ENCODE measurements around the gene NALCN.

NALCN gene

GRCh38 chr13:101346161-101346560, 70.1 kb downstream of the NALCN start:
- H3K4me3 ChIP-seq (ENCODE audit: low read depth, low read length) = no peak overlapping the region
- TF ChIP-seq, protein P1, sequence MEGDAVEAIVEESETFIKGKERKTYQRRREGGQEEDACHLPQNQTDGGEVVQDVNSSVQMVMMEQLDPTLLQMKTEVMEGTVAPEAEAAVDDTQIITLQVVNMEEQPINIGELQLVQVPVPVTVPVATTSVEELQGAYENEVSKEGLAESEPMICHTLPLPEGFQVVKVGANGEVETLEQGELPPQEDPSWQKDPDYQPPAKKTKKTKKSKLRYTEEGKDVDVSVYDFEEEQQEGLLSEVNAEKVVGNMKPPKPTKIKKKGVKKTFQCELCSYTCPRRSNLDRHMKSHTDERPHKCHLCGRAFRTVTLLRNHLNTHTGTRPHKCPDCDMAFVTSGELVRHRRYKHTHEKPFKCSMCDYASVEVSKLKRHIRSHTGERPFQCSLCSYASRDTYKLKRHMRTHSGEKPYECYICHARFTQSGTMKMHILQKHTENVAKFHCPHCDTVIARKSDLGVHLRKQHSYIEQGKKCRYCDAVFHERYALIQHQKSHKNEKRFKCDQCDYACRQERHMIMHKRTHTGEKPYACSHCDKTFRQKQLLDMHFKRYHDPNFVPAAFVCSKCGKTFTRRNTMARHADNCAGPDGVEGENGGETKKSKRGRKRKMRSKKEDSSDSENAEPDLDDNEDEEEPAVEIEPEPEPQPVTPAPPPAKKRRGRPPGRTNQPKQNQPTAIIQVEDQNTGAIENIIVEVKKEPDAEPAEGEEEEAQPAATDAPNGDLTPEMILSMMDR (IDR thresholded peaks at IDR 0.05; ENCODE audit: borderline replicate concordance, insufficient read depth, low read depth, low read length) = no peak

DNA sequence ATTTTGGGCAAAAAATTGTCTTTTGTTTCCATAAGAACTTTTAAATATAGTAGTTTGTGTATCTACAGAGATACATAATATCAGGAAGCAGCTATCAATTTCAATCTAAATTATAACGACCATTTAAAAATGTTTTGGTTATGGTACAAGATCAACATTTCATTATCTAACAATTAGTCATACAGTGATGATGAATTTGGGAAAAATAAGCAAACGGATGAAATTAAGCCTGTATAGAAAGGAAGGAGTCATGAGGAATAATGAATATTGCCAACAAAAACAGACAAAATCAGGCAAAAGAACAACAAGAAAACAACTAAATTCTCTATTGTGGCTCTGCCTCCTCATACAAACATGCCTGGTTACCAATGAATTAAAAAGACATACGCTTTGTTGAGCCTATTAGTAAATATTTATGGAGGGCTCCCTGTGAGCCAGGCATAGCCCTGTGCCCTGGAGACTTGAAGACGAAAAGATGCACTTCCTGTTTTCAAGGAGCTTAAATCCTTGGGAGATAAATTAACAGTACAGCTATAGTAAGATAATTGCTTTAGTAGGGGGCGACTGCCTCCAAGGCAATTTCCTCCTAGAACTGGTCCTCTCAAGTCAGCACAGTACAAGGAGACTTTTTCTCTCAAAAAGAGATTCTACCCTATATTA, 73.0 kb downstream of the NALCN start:
- TF ChIP-seq, protein P1 (IDR thresholded peaks at IDR 0.05; ENCODE audit: borderline replicate concordance, insufficient read depth, low read depth, low read length) = no peak
- H3K4me3 ChIP-seq (ENCODE audit: low read depth, low read length) = no peak overlapping the region

DNA sequence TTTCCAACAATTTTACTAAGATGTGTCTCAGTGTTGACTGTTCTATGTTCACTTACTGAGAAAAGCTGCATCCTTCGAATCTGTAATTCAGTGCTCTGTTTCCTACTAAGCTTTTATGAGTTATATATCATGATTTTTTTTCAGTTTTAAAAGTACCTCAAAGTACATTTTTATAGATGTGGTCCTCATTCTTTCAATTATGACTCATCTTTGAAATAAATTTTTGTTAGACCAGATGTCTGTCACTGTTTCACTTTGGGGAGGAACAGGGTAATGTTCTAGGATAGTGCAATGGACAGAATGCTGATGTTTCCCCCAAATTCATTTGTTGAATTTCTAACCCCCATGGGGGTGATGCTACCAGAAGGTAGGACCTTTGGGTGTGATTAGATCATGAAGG, 74.8 kb downstream of the NALCN start:
- no peak overlapping the region for H3K4me3 ChIP-seq (ENCODE audit: low read depth, low read length)
- TF ChIP-seq, protein P1 (IDR thresholded peaks at IDR 0.05; ENCODE audit: borderline replicate concordance, insufficient read depth, low read depth, low read length) = no peak

- H3K4me3 ChIP-seq (ENCODE audit: low read depth, low read length) = no peak overlapping the region
- TF ChIP-seq, protein P1 (IDR thresholded peaks at IDR 0.05; ENCODE audit: borderline replicate concordance, insufficient read depth, low read depth, low read length) = no peak
These were observed 77.1 kb downstream of the NALCN start for GRCh38 chr13:101339202-101339601.

GRCh38 chr13:101332583-101332982, 83.7 kb downstream of the NALCN start:
- no peak overlapping the region for H3K4me3 ChIP-seq (ENCODE audit: low read depth, low read length)
- TF ChIP-seq, protein P1 (IDR thresholded peaks at IDR 0.05; ENCODE audit: borderline replicate concordance, insufficient read depth, low read depth, low read length) = no peak

- TF ChIP-seq, protein P1 (IDR thresholded peaks at IDR 0.05; ENCODE audit: borderline replicate concordance, insufficient read depth, low read depth, low read length) = no peak
- no peak overlapping the region for H3K4me3 ChIP-seq (ENCODE audit: low read depth, low read length)
These were observed 84.6 kb downstream of the NALCN start for GRCh38 chr13:101331731-101332130.

GRCh38 chr13:101327871-101328270, 88.4 kb downstream of the NALCN start:
- H3K4me3 ChIP-seq (ENCODE audit: low read depth, low read length) = no peak overlapping the region
- TF ChIP-seq, protein P1 (IDR thresholded peaks at IDR 0.05; ENCODE audit: borderline replicate concordance, insufficient read depth, low read depth, low read length) = no peak
